NCI-H69 (cell line): ENCODE data around the gene ALG9.
"Not testable (repeated sequence)": the region's sequence is repeated elsewhere in the genome, so short reads cannot be mapped to it uniquely, and the experiment has no call there.

ENCODE experiments used
- DNase-seq: peaks from one replicate; lab custom pipeline; 2025; lab: John Stamatoyannopoulos, UW

The ALG9 gene

GRCh38 chr11:111795334-111795985 lies 75.9 kb downstream of the ALG9 start:
- no peak for DNase-seq

- DNase-seq, result peak; percentile 34
These were observed 77.5 kb downstream of the ALG9 start for GRCh38 chr11:111793863-111794262.

GRCh38 chr11:111792955-111793500 lies 78.4 kb downstream of the ALG9 start:
- no peak for DNase-seq

GRCh38 chr11:111792314-111792713 lies 79.1 kb downstream of the ALG9 start:
- no peak for DNase-seq

GRCh38 chr11:111788464-111788863 lies 82.9 kb downstream of the ALG9 start:
- DNase-seq, result no peak

GRCh38 chr11:111788051-111788450 lies 83.3 kb downstream of the ALG9 start:
- no peak for DNase-seq

GRCh38 chr11:111785886-111786412 lies 85.4 kb downstream of the ALG9 start:
- DNase-seq, result no peak

- no peak for DNase-seq
These were observed 86.3 kb downstream of the ALG9 start for GRCh38 chr11:111785076-111785475.

- DNase-seq, result not testable (repeated sequence)
These were observed 87.1 kb downstream of the ALG9 start for GRCh38 chr11:111784311-111784710.

- DNase-seq, result no peak
These were observed 89.2 kb downstream of the ALG9 start for GRCh38 chr11:111782109-111782741.

- no peak for DNase-seq
These were observed 92.3 kb downstream of the ALG9 start for GRCh38 chr11:111779118-111779517.

- no peak for DNase-seq
These were observed 93.3 kb downstream of the ALG9 start for GRCh38 chr11:111778047-111778558.

GRCh38 chr11:111777094-111778046 lies 94.0 kb downstream of the ALG9 start:
- peak; percentile 85 for DNase-seq

GRCh38 chr11:111776398-111777093 lies 94.8 kb downstream of the ALG9 start:
- no peak for DNase-seq

GRCh38 chr11:111774955-111775710 lies 96.2 kb downstream of the ALG9 start:
- no peak for DNase-seq

- DNase-seq, result no peak
These were observed 98.8 kb downstream of the ALG9 start for GRCh38 chr11:111772535-111772934.

GRCh38 chr11:111771205-111771604 lies 100.2 kb downstream of the ALG9 start:
- DNase-seq, result not testable (repeated sequence)

GRCh38 chr11:111770581-111771134 lies 100.7 kb downstream of the ALG9 start:
- peak; percentile 43 for DNase-seq

- DNase-seq, result no peak
These were observed 104.6 kb downstream of the ALG9 start for GRCh38 chr11:111766834-111767142.
